Ishikawa (cell line): Measurements from ENCODE around the gene DNAH3.

Experiments
- CEBPB ChIP-seq: IDR thresholded peaks from 2 replicates; pipeline ENCODE4 v1.6.1; 2012
- CREB1 ChIP-seq: IDR thresholded peaks from 2 replicates; pipeline ENCODE4 v1.6.1; 2012; ENCODE audit warnings: low read depth
- EGR1 ChIP-seq: IDR thresholded peaks from 2 replicates; pipeline ENCODE4 v1.6.1; 2012
- EP300 ChIP-seq: IDR thresholded peaks from 2 replicates; pipeline ENCODE4 v1.6.1; 2012; ENCODE audit warnings: borderline replicate concordance
- FOXM1 ChIP-seq: IDR thresholded peaks from 2 replicates; pipeline ENCODE4 v1.6.1; 2012; ENCODE audit warnings: low read depth, borderline replicate concordance
- MAX ChIP-seq: IDR thresholded peaks from 2 replicates; pipeline ENCODE4 v1.6.1; 2012
- RAD21 ChIP-seq: IDR thresholded peaks from 2 replicates; pipeline ENCODE4 v1.6.1; 2012; ENCODE audit warnings: low read depth
- TAF1 ChIP-seq: IDR thresholded peaks from 2 replicates; pipeline ENCODE4 v1.6.1; 2012; ENCODE audit warnings: low read depth, mild to moderate bottlenecking
- TCF12 ChIP-seq: IDR thresholded peaks from 2 replicates; pipeline ENCODE4 v1.6.1; 2012; ENCODE audit warnings: low read depth
- TEAD4 ChIP-seq: IDR thresholded peaks from 2 replicates; pipeline ENCODE4 v1.6.1; 2012
- YY1 ChIP-seq: IDR thresholded peaks from 2 replicates; pipeline ENCODE4 v1.6.1; 2012; ENCODE audit warnings: low read depth
- ZBTB7A ChIP-seq: IDR thresholded peaks from 2 replicates; pipeline ENCODE4 v1.6.1; 2012; ENCODE audit warnings: low read depth
- TF ChIP-seq, protein P1 (sequence below): IDR thresholded peaks from 2 replicates; pipeline ENCODE4 v1.6.1; 2012
- TF ChIP-seq, protein P2 (sequence below): IDR thresholded peaks from 2 replicates; pipeline ENCODE4 v1.6.1; 2012; ENCODE audit warnings: low read depth, mild to moderate bottlenecking

DNA sequence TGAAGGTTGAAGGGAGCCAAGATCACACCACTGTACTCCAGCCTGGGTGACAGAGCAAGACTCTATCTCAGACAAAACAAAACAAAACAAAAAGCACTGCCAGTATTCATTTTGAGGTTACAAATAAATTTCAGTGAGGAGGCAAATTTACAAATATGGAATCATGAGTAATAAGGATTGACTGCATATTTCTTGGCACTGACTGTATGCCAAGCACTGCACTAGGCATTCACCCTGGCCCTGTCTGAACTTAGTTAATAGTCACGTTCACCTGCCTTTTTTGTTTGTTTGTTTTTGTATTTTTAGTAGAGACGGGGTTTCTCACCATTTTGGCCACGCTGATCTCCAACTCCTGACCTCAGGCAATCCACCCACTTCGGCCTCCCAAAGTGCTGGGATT, 12.9 kb upstream of the DNAH3 start:
- TF ChIP-seq TEAD4 = no peak
- TF ChIP-seq RAD21 = no peak
- no peak for TF ChIP-seq CREB1
- TF ChIP-seq, protein P1, sequence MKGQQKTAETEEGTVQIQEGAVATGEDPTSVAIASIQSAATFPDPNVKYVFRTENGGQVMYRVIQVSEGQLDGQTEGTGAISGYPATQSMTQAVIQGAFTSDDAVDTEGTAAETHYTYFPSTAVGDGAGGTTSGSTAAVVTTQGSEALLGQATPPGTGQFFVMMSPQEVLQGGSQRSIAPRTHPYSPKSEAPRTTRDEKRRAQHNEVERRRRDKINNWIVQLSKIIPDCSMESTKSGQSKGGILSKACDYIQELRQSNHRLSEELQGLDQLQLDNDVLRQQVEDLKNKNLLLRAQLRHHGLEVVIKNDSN = no peak
- TF ChIP-seq, protein P2, sequence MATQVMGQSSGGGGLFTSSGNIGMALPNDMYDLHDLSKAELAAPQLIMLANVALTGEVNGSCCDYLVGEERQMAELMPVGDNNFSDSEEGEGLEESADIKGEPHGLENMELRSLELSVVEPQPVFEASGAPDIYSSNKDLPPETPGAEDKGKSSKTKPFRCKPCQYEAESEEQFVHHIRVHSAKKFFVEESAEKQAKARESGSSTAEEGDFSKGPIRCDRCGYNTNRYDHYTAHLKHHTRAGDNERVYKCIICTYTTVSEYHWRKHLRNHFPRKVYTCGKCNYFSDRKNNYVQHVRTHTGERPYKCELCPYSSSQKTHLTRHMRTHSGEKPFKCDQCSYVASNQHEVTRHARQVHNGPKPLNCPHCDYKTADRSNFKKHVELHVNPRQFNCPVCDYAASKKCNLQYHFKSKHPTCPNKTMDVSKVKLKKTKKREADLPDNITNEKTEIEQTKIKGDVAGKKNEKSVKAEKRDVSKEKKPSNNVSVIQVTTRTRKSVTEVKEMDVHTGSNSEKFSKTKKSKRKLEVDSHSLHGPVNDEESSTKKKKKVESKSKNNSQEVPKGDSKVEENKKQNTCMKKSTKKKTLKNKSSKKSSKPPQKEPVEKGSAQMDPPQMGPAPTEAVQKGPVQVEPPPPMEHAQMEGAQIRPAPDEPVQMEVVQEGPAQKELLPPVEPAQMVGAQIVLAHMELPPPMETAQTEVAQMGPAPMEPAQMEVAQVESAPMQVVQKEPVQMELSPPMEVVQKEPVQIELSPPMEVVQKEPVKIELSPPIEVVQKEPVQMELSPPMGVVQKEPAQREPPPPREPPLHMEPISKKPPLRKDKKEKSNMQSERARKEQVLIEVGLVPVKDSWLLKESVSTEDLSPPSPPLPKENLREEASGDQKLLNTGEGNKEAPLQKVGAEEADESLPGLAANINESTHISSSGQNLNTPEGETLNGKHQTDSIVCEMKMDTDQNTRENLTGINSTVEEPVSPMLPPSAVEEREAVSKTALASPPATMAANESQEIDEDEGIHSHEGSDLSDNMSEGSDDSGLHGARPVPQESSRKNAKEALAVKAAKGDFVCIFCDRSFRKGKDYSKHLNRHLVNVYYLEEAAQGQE = no peak
- TF ChIP-seq EP300 = no peak
- no peak for TF ChIP-seq CEBPB
- no peak for TF ChIP-seq EGR1
- TF ChIP-seq TAF1 = no peak
- TF ChIP-seq TCF12 = no peak
- TF ChIP-seq MAX = no peak
- TF ChIP-seq YY1 = no peak
- no peak for TF ChIP-seq FOXM1
- no peak for TF ChIP-seq ZBTB7A
